ENCODE data around the gene S100A13.
A peak's percentile ranks its signal among the peaks of the same experiment; 100 is the strongest.

Gene S100A13

GRCh38 chr1:153627715-153628626 lies 666 bp upstream of the S100A13 start, which contains the start of gene S100A1:
TSS of gene S100A1 (plus strand) at chr1:153628434. CDS start at chr1:153630522, 2,088 bp downstream.
- no peak for DNase-seq (ENCODE audit: low read depth in 2 of 3, low spot score in 1 of 3)

- DNase-seq (ENCODE audit: low read depth in 2 of 3, low spot score in 1 of 3), result no peak
Measured at GRCh38 chr1:153626477-153626903, 815 bp downstream of the S100A13 start.

- DNase-seq (ENCODE audit: low read depth in 2 of 3, low spot score in 1 of 3), result no peak
Measured at GRCh38 chr1:153624965-153625611, 2.2 kb downstream of the S100A13 start.

GRCh38 chr1:153623101-153623500 lies 4.2 kb downstream of the S100A13 start:
- DNase-seq (ENCODE audit: low read depth in 2 of 3, low spot score in 1 of 3), result no peak

GRCh38 chr1:153619171-153619570 lies 8.1 kb downstream of the S100A13 start:
- DNase-seq (ENCODE audit: low read depth in 2 of 3, low spot score in 1 of 3), result no peak

- peak in 2 of 3 donors; percentile 64 to 75 for DNase-seq (ENCODE audit: low read depth in 2 of 3, low spot score in 1 of 3)
Measured at GRCh38 chr1:153617663-153618062, 9.6 kb downstream of the S100A13 start.

- DNase-seq (ENCODE audit: low read depth in 2 of 3, low spot score in 1 of 3), result no peak
Measured at GRCh38 chr1:153616917-153617311, 10.4 kb downstream of the S100A13 start.

GRCh38 chr1:153616144-153616916 lies 11.0 kb downstream of the S100A13 start, which contains the start of gene S100A14:
TSS of gene S100A14 (minus strand) at chr1:153616325. CDS start at chr1:153615858, 467 bp downstream.
- no peak for DNase-seq (ENCODE audit: low read depth in 2 of 3, low spot score in 1 of 3)

GRCh38 chr1:153615406-153615805 lies 11.9 kb downstream of the S100A13 start:
- no peak for DNase-seq (ENCODE audit: low read depth in 2 of 3, low spot score in 1 of 3)

- no peak for DNase-seq (ENCODE audit: low read depth in 2 of 3, low spot score in 1 of 3)
Measured at GRCh38 chr1:153614906-153615305, 12.4 kb downstream of the S100A13 start.

GRCh38 chr1:153614189-153614900 lies 13.0 kb downstream of the S100A13 start:
- no peak for DNase-seq (ENCODE audit: low read depth in 2 of 3, low spot score in 1 of 3)

- DNase-seq (ENCODE audit: low read depth in 2 of 3, low spot score in 1 of 3), result no peak
Measured at GRCh38 chr1:153613406-153613805, 13.9 kb downstream of the S100A13 start.

GRCh38 chr1:153612755-153613331 lies 14.5 kb downstream of the S100A13 start, which contains the start of gene S100A16:
TSS of gene S100A16 (minus strand) at chr1:153613137. CDS start at chr1:153608151, 4,986 bp downstream.
- no peak for DNase-seq (ENCODE audit: low read depth in 2 of 3, low spot score in 1 of 3)

GRCh38 chr1:153612111-153612754 lies 15.1 kb downstream of the S100A13 start:
- no peak for DNase-seq (ENCODE audit: low read depth in 2 of 3, low spot score in 1 of 3)

GRCh38 chr1:153611356-153611755 lies 15.9 kb downstream of the S100A13 start:
- no peak for DNase-seq (ENCODE audit: low read depth in 2 of 3, low spot score in 1 of 3)

- no peak for DNase-seq (ENCODE audit: low read depth in 2 of 3, low spot score in 1 of 3)
Measured at GRCh38 chr1:153610811-153611301, 16.4 kb downstream of the S100A13 start.

- no peak for DNase-seq (ENCODE audit: low read depth in 2 of 3, low spot score in 1 of 3)
Measured at GRCh38 chr1:153610334-153610733, 17.0 kb downstream of the S100A13 start.

- no peak for DNase-seq (ENCODE audit: low read depth in 2 of 3, low spot score in 1 of 3)
Measured at GRCh38 chr1:153609585-153609907, 17.8 kb downstream of the S100A13 start.

GRCh38 chr1:153608742-153609584 lies 18.3 kb downstream of the S100A13 start:
- DNase-seq (ENCODE audit: low read depth in 2 of 3, low spot score in 1 of 3), result no peak
